ENCODE results near the gene RSU1.
A peak's percentile ranks its signal among the peaks of the same experiment; 100 is the strongest.

RSU1 gene

GRCh38 chr10:16816171-16816570 is 1.1 kb downstream of the RSU1 start:
- no peak for DNase-seq (ENCODE audit: low read depth)
- peak overlapping the region; percentile 84 for H3K4me3 ChIP-seq (ENCODE audit: low read depth, low read length)
- TF ChIP-seq CTCF (IDR thresholded peaks at IDR 0.05; ENCODE audit: insufficient read depth, low read depth, low read length, missing control alignments): no peak

- no peak overlapping the region for H3K4me3 ChIP-seq (ENCODE audit: low read depth, low read length)
- no peak for DNase-seq (ENCODE audit: low read depth)
- no peak for TF ChIP-seq CTCF (IDR thresholded peaks at IDR 0.05; ENCODE audit: insufficient read depth, low read depth, low read length, missing control alignments)
Observed at GRCh38 chr10:16814012-16814411, 3.2 kb downstream of the RSU1 start.

- TF ChIP-seq CTCF (IDR thresholded peaks at IDR 0.05; ENCODE audit: insufficient read depth, low read depth, low read length, missing control alignments): no peak
- no peak for DNase-seq (ENCODE audit: low read depth)
Observed at GRCh38 chr10:16812676-16813075, 4.5 kb downstream of the RSU1 start.

GRCh38 chr10:16811765-16812164 is 5.5 kb downstream of the RSU1 start:
- no peak for DNase-seq (ENCODE audit: low read depth)
- no peak overlapping the region for H3K4me3 ChIP-seq (ENCODE audit: low read depth, low read length)
- no peak for TF ChIP-seq CTCF (IDR thresholded peaks at IDR 0.05; ENCODE audit: insufficient read depth, low read depth, low read length, missing control alignments)

More at GRCh38 chr10:16812676-16813075, 4.5 kb downstream of the RSU1 start:
- no peak overlapping the region for H3K4me3 ChIP-seq (ENCODE audit: low read depth, low read length)

GRCh38 chr10:16811292-16811691 is 5.9 kb downstream of the RSU1 start:
- no peak overlapping the region for H3K4me3 ChIP-seq (ENCODE audit: low read depth, low read length)
- TF ChIP-seq CTCF (IDR thresholded peaks at IDR 0.05; ENCODE audit: insufficient read depth, low read depth, low read length, missing control alignments): no peak
- DNase-seq (ENCODE audit: low read depth): no peak

- H3K4me3 ChIP-seq (ENCODE audit: low read depth, low read length): no peak overlapping the region
- DNase-seq (ENCODE audit: low read depth): peak; percentile 69
- peak; percentile 65 for TF ChIP-seq CTCF (IDR thresholded peaks at IDR 0.05; ENCODE audit: insufficient read depth, low read depth, low read length, missing control alignments)
Observed at GRCh38 chr10:16809074-16809718, 8.0 kb downstream of the RSU1 start.

GRCh38 chr10:16804123-16804522 is 13.1 kb downstream of the RSU1 start:
- no peak for TF ChIP-seq CTCF (IDR thresholded peaks at IDR 0.05; ENCODE audit: insufficient read depth, low read depth, low read length, missing control alignments)
- DNase-seq (ENCODE audit: low read depth): no peak
- H3K4me3 ChIP-seq (ENCODE audit: low read depth, low read length): no peak overlapping the region
